Measurements from ENCODE around the gene DENND5B.
"Not testable (repeated sequence)": the region's sequence is repeated elsewhere in the genome, so short reads cannot be mapped to it uniquely, and the experiment has no call there.

DENND5B gene

GRCh38 chr12:31456562-31456961 lies 134.4 kb downstream of the DENND5B start:
- DNase-seq, result no peak

GRCh38 chr12:31444736-31445135 lies 146.2 kb downstream of the DENND5B start:
- DNase-seq, result no peak

DNA sequence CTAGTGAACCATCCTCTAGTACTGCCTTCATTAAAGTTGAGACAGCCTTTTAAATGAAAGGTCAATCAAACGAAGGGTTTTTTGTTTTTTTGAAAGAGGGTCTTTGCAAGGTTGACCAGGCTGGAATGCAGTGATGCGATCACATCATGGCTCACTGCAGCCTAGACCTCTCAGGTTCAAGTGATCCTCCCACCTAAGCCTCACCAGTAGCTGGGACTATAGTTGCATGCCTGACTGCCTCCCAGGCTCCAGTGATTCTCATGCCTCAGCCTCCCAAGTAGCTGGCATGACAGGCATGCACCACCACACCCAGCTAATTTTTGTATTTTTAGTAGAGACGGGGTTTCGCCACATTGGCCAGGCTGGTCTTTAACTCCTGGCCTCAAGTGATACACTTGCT lies 150.3 kb downstream of the DENND5B start:
- no peak for DNase-seq

DNA sequence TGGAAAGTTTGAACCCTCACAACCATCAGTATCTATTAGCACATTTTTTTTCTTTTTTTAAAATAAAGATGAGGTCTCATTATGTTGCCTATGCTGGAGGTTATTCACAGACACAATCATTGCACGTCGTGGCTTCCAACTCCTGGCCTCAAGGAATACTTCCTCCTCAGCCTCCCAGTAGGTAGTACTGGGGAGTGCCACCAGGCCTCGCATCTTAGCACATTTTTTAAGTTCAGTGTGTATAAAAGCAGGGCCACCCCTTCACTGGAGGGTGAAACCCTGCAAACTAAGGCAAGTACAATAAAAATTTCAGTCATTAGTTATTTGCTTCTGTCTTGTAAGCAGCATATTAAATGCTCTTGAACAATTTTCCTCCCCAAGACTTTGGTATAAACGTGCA lies 150.8 kb downstream of the DENND5B start:
- DNase-seq, result no peak

GRCh38 chr12:31431721-31432240 lies 159.2 kb downstream of the DENND5B start:
- no peak for DNase-seq

GRCh38 chr12:31423405-31423804 lies 167.5 kb downstream of the DENND5B start:
- DNase-seq, result no peak

GRCh38 chr12:31412292-31412801 lies 178.6 kb downstream of the DENND5B start:
- DNase-seq, result no peak

GRCh38 chr12:31408763-31409162 lies 182.2 kb downstream of the DENND5B start:
- DNase-seq, result no peak

DNA sequence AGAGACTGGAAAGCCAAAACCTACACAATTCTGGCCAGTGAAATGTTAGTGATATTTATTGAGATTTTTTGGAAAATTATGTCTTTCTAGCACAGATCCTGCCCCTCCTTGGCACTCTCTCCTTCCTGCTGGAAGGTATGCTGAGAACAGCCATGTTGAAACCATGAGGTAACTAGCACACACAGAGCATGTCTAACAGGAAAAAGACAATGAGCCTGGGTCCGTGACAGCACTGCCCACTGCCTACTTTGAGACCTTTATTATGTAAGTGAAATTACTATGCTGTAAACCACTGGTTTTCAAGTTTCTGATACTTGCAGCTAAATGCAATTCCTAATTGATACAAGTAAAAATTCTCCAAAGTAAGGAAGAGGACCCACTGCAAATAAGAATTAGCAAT lies 183.4 kb downstream of the DENND5B start:
- DNase-seq, result no peak

GRCh38 chr12:31406345-31406744 lies 184.6 kb downstream of the DENND5B start:
- no peak for DNase-seq

- DNase-seq, result no peak
These were observed 185.9 kb downstream of the DENND5B start for GRCh38 chr12:31405021-31405420.

- DNase-seq, result peak in 1 of 4 experiments; percentile 2
These were observed 187.8 kb downstream of the DENND5B start for GRCh38 chr12:31403099-31403607.

- no peak for DNase-seq
These were observed 197.9 kb downstream of the DENND5B start for GRCh38 chr12:31393004-31393550.

- no peak for DNase-seq
These were observed 199.9 kb downstream of the DENND5B start for GRCh38 chr12:31390991-31391390.

GRCh38 chr12:31388713-31389112 lies 202.2 kb downstream of the DENND5B start:
- no peak for DNase-seq

DNA sequence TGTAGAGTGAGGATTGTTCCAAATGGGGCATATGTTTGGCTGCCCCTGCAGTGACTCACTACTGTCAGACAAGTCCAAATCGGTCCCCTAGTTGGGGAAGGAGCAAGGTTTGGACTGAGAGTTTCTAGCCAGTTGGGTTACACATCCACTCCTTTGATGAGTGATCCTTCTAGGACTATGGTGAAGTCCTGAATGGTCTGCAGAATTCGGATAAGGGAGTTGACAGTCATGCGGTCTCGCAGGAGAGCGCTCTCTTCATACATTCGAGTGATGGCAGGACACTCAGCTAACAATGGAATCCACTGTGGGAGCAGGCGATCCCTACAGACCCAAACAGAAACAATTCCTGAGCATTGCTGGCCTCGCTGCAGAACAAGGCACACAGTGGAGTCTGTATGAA lies 203.5 kb downstream of the DENND5B start:
- no peak for DNase-seq

GRCh38 chr12:31387011-31387410 lies 203.9 kb downstream of the DENND5B start:
- no peak for DNase-seq

DNA sequence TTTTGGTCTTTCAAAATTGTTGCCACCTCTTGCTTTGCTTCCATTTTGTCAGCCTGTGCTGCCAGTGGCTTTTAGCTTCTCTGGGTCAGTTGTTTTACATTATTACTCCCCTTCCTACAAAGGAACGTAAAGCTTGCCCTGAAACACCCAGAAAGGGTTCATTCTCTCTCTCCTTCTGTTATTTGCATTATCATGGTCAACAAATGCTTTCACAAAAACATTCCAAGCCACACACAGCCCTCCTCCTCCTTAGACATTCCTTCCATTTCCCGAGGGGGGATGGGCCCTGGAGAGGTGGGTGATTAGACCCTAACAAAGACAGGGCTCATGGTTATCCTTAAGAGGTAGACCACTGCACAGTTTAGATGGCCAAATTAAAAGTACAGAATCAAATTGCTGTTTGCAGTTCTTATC lies 204.6 kb downstream of the DENND5B start:
- no peak for DNase-seq

DNA sequence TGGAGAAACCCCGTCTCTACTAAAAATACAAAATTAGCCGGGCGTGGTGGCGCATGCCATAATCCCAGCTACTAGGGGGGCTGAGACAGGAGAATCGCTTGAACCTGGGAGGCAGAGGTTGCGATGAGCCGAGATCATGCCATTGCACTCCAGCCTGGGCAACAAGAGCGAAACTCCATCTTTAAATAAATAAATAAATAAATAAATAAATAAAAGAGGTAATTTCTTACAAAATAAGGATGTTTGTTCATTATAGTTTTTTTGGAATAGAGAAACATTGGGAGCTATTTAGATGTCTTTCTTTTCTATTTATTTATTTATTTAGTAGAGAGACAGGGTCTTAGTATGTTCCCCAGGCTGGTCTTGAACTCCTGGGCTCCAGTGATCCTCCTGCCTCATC lies 213.7 kb downstream of the DENND5B start:
- not testable (repeated sequence) for DNase-seq

DNA sequence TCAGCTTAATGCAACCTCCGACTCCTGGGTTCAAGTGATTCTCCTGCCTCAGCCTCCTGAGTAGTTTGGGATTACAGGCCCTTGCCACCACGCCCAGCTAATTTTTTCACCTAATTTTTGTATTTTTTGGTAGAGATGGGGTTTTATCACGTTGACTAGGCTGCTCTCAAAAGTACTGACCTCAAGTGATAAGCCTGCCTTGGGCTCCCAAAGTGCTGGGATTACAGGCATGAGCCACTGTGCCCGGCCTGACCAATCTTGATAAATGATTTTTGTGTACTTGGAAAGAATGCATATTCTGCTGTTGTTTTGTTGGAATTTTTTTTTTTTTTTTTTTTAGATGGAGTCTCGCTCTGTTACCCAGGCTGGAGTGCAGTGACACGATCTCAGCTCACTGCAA lies 215.5 kb downstream of the DENND5B start:
- DNase-seq, result not testable (repeated sequence)

GRCh38 chr12:31371256-31371620 lies 219.7 kb downstream of the DENND5B start:
- DNase-seq, result no peak

DNA sequence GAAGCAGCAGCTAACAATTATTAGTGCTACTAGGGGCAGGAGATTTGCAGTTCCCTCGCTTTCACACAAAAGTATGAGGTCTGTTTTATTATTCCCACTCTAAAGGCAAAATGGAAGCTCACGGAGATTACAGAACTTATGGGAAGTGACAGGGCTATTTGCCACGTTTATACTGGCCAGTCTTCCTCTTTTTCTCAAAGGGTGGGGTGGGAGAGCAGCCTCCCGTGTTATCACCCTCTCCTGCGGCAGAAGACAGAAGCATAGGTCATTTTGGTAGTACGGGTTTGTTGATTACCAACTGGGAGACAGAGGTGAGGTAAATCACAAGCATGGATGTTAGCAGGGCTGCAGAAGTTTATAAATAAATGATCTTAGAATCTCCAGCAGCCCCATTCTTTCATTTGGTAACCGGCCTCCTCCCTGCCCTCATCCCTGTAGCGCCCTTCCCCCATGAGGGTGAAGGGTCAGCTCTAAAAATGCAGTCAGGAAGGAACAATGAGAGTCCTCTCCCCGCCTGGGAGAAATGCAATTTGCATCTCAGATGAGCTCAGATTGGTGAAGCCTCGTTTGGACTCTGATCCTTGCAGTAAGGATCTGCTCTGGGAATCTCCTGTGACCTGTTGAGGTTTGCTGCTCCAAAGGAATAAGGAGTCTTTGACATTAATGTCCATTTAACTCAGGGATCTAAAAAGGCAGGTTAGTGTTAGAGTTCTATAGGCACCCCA lies 220.2 kb downstream of the DENND5B start:
- DNase-seq, result no peak

DNA sequence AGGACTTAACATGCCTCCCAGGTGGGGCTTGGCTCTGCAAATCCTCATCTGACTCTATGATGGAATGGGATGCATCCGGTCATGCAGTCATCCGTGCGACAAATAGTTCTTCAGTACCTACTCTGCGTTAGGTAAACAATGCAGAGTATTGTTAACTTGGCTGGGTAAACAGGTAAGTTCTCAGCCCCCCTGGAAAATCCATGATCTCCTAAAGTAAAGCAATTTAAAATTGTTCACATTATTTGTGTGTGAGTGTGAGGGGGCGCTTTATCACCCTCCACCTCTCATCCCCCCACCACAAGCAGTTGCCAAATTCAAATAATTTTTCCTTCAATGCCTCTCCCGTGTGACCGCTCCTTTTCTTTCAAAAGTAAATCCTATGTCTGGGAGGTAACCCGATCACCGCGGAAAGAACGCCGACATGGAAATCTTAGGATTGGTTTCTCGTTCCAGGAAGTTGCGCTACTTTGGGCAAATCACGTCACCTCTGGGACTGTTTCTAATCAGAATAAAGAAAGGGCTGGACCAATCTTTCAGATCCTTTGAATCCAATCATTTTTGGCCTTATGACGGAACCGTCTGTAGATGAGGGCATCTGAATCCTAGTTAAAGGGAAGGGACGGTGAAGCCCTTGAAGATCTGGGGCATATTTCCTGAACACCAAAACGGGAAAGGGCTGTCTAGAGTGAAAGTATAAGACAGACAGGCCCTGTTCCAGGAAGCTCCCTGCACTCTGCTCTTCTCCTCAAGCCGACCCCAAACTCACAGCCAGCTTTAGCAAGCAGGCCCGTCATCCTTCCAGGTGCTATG lies 221.0 kb downstream of the DENND5B start:
- DNase-seq, result no peak

Data from activated naive CD4-positive, alpha-beta T cell (primary cell).